OCI-LY1 (cell line): ENCODE measurements around the gene GOLPH3.

Experiments
- EZH2 ChIP-seq: fragments of 200-600 bp; sonication (generic), shearing (Covaris generic); IDR thresholded peaks from 2 replicates; pipeline ENCODE4 v1.8.0; 2017; ENCODE audit warnings: borderline replicate concordance, mixed run types, mild to moderate bottlenecking, antibody characterized with exemption, low read length, moderate library complexity, mixed read lengths
- TF ChIP-seq, protein P1 (sequence below): fragments of 200-600 bp; sonication (generic), shearing (Covaris generic); IDR thresholded peaks from 2 replicates; pipeline ENCODE4 v1.5.1; 2017; ENCODE audit warnings: mild to moderate bottlenecking, antibody characterized with exemption, low read length, moderate library complexity, mixed read lengths

DNA sequence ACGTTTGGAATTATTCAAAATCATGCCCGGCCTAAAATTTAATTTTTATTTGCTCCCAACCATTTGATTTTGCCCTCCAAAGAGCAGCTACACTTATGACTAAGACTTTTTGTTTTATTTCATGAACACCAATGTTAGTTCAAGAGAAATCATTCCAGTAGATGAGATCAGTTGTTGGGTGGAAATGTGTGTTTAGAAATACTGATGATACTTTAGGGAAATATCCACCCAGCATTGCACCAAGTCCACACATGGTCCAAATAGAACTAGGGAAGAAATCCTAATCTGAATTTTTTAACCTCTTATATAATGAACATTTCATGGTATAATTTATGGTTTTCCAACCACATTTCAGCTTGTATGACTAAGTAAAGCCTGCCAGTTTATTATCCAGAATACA is 28.3 kb upstream of the GOLPH3 start:
- TF ChIP-seq, protein P1, sequence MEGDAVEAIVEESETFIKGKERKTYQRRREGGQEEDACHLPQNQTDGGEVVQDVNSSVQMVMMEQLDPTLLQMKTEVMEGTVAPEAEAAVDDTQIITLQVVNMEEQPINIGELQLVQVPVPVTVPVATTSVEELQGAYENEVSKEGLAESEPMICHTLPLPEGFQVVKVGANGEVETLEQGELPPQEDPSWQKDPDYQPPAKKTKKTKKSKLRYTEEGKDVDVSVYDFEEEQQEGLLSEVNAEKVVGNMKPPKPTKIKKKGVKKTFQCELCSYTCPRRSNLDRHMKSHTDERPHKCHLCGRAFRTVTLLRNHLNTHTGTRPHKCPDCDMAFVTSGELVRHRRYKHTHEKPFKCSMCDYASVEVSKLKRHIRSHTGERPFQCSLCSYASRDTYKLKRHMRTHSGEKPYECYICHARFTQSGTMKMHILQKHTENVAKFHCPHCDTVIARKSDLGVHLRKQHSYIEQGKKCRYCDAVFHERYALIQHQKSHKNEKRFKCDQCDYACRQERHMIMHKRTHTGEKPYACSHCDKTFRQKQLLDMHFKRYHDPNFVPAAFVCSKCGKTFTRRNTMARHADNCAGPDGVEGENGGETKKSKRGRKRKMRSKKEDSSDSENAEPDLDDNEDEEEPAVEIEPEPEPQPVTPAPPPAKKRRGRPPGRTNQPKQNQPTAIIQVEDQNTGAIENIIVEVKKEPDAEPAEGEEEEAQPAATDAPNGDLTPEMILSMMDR: no peak
- no peak for TF ChIP-seq EZH2
